Chondrocyte (in vitro differentiated cells): ENCODE measurements around the gene VPREB3. TPM values are rescaled to one million over a fixed set of nuclear protein-coding genes. Genes with fewer than 3 reads are reported as not detected.

Source experiments
- DNase-seq: peaks from one replicate; pipeline ENCODE4 v3.0.0; 2021; ENCODE audit warnings: mixed read lengths, low spot score
- H3K27ac Mint-ChIP-seq: one replicate; pipeline ENCODE4 v1.8.0; 2021; ENCODE audit warnings: mild to moderate bottlenecking, moderate library complexity, mixed read lengths; ENCODE audit not compliant: unreplicated experiment
- H3K27me3 Mint-ChIP-seq: 2 replicates; pipeline ENCODE4 v1.8.0; 2021; ENCODE audit warnings: low read depth, mixed read lengths
- H3K36me3 Mint-ChIP-seq: 2 replicates; pipeline ENCODE4 v1.8.0; 2021; ENCODE audit warnings: low read depth, mixed read lengths
- H3K4me1 Mint-ChIP-seq: 2 replicates; pipeline ENCODE4 v1.8.0; 2021; ENCODE audit warnings: low read depth, mild to moderate bottlenecking, mixed read lengths
- H3K4me3 Mint-ChIP-seq: one replicate; pipeline ENCODE4 v1.8.0; 2021; ENCODE audit warnings: mild to moderate bottlenecking, moderate library complexity, mixed read lengths; ENCODE audit not compliant: unreplicated experiment
- H3K9me3 Mint-ChIP-seq: 2 replicates; pipeline ENCODE4 v1.8.0; 2021; ENCODE audit warnings: low read depth, mixed read lengths
- CTCF ChIP-seq: fragments of 200-600 bp; sonication (generic); IDR thresholded peaks from 2 replicates; pipeline ENCODE4 v1.5.0; 2021; ENCODE audit warnings: antibody characterized with exemption, mild to moderate bottlenecking, moderate library complexity
- total RNA-seq: library from RNA; stranded (reverse); gene quantifications from 3 replicates; pipeline ENCODE4 v1.2.1, GENCODE V29; 2021

VPREB3 gene
- total RNA-seq, 1 donor from 2014 or later: not detected

GRCh38 chr22:23763954-23764353 is 9.7 kb upstream of the VPREB3 start:
- Mint-ChIP-seq H3K36me3 (peaks cover 2% of the 10 kb centered on the region), H3K9me3 (no peaks in the 10 kb centered on the region), H3K4me3 (no peak overlapping the region), H3K27ac (peak overlapping the region; percentile 49), H3K4me1 (peaks cover 28% of the 10 kb centered on the region), H3K27me3 (no peaks in the 10 kb centered on the region)
- TF ChIP-seq CTCF: no peak
- no peak for DNase-seq

- Mint-ChIP-seq H3K36me3 (peaks cover 2% of the 10 kb centered on the region), H3K9me3 (no peaks in the 10 kb centered on the region), H3K27ac (peak overlapping the region; percentile 49), H3K4me1 (peaks cover 27% of the 10 kb centered on the region), H3K27me3 (no peaks in the 10 kb centered on the region), H3K4me3 (no peak overlapping the region)
- TF ChIP-seq CTCF: no peak
- no peak for DNase-seq
These were observed 9.3 kb upstream of the VPREB3 start for GRCh38 chr22:23763579-23763945.

- DNase-seq: no peak
- Mint-ChIP-seq H3K27ac (peak within 1 kb of the TSS; percentile 49), H3K9me3 (no peaks in the 10 kb centered on the region), H3K4me1 (peaks cover 27% of the 10 kb centered on the region), H3K27me3 (no peaks in the 10 kb centered on the region), H3K4me3 (no peak within 1 kb of the TSS), H3K36me3 (peaks cover 2% of the 10 kb centered on the region)
- TF ChIP-seq CTCF: no peak
These were observed 8.8 kb upstream of the VPREB3 start, which contains the start of gene C22orf15 for GRCh38 chr22:23762842-23763578. Gene C22orf15, plus strand, starts transcription at chr22:23762990. Its CDS starts 317 bp downstream, at chr22:23763307.

- Mint-ChIP-seq H3K27me3 (no peaks in the 10 kb centered on the region), H3K4me1 (peaks cover 17% of the 10 kb centered on the region), H3K9me3 (no peaks in the 10 kb centered on the region), H3K36me3 (peaks cover 2% of the 10 kb centered on the region), H3K27ac (no peak overlapping the region), H3K4me3 (no peak overlapping the region)
- no peak for TF ChIP-seq CTCF
- DNase-seq: no peak
These were observed 5.8 kb upstream of the VPREB3 start for GRCh38 chr22:23760056-23760455.

- TF ChIP-seq CTCF: no peak
- Mint-ChIP-seq H3K36me3 (no peaks in the 10 kb centered on the region), H3K4me1 (peaks cover 13% of the 10 kb centered on the region), H3K27me3 (no peaks in the 10 kb centered on the region), H3K9me3 (no peaks in the 10 kb centered on the region), H3K4me3 (no peak overlapping the region), H3K27ac (no peak overlapping the region)
- DNase-seq: no peak
These were observed 5.3 kb upstream of the VPREB3 start for GRCh38 chr22:23759566-23759965.
